ENCODE data around the gene PGR.

PGR gene

DNA sequence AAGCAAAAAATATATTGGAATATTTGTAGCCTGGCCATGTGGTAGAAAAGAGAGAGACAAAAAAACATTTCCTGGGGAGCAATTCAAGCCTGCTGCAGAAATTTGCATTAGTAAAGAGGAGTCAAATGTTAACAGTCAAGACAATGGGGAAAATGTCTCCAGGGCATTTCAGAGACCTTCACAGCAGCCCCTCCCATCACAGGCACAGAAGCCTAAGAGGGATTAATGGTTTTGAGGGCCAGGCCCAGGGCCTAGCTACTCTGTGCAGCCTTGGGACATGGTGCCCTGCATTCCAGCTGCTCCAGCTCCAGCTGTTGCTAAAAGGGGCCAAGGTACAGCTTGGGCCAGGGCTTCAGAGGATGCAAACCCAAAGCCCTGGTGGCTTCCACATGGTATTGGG, 46.8 kb downstream of the PGR start:
- no peak overlapping the region for H3K27ac ChIP-seq
- TF ChIP-seq ZFX (IDR thresholded peaks at IDR 0.05) (no peak), CTCF (conservative IDR thresholded peaks at IDR 0.05) (no peak)

DNA sequence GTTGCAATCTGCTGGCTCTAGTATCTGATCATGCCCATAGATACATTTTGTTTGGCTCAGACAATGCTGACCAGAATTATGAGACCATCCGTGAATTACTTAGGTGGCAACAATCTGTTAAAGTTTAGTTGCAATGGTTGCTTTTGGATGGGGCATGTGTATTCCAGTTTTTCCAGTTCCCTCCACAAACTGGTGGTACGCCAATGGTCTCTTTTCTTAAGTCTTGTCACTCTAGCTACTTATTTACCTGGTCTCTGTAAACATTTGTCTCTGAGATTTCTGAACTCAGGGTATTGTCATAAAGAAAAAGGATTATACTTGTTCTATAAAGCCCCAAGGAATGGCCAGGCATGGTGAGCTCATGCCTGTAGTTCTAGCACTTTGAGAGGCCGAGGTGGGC, 65.9 kb downstream of the PGR start:
- TF ChIP-seq ZFX (IDR thresholded peaks at IDR 0.05) (no peak), CTCF (conservative IDR thresholded peaks at IDR 0.05) (no peak)
- no peak overlapping the region for H3K27ac ChIP-seq

DNA sequence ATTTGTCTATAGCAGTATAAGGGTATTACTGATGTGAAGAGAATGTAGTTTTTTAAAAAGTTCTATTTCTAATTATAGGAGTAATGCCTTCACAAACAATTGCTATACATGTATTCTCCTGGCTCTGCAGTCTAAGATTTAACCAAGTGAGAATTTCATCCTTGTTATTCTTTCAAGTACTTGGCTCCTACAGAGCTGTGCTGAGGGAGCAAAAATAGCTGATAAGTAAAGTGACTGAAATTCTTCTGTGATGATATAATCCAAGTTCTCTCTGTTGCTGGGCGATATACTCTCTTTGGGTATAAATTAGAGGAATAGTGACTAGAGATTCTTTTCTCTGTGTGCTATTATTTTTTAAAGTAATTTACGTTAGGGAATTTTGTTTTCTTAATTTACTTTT, 68.0 kb downstream of the PGR start:
- TF ChIP-seq ZFX (IDR thresholded peaks at IDR 0.05), result no peak
- TF ChIP-seq CTCF (conservative IDR thresholded peaks at IDR 0.05), result no peak
- no peak overlapping the region for H3K27ac ChIP-seq

DNA sequence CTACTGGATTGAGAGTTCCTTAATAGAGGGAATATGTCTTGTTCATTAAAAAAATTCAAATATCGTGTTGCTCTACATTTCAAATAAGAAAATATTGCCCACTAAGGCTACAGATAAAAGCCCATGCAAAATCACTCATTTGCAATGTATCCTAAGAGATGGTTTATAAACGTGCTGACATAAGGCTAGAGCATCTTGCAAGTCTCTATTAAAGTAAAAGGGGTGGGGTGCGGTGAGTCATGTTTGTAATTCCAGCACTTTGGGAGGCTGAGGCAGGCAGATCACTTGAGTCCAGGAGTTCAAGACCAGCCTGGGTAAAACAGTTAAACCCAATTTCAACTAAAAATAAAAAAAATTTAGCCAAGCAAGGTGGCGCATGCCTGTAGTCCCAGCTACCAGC, 70.3 kb downstream of the PGR start:
- TF ChIP-seq CTCF (conservative IDR thresholded peaks at IDR 0.05) (no peak), ZFX (IDR thresholded peaks at IDR 0.05) (no peak)
- H3K27ac ChIP-seq, result no peak overlapping the region

DNA sequence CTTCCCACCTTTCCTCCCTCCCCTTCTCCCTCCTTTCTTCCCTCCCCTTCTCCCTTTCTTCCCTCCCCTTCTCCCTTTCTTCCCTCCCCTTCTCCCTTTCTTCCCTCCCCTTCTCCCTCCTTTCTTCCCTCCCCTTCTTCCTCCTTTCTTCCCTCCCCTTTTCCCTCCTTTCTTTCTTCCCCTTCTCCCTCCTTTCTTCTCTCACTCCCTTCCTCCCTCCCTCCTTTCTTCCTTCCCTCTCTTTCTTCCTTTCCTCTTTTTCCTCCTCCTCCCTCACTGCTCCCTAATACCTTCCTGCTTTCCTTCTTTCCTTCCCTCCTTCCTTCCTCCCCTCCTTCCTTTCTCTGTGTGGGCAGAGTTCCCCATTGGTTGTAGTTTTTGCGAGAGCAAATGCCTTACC, 76.1 kb downstream of the PGR start:
- no peak overlapping the region for H3K27ac ChIP-seq
- TF ChIP-seq CTCF (conservative IDR thresholded peaks at IDR 0.05), result no peak
- no peak for TF ChIP-seq ZFX (IDR thresholded peaks at IDR 0.05)

DNA sequence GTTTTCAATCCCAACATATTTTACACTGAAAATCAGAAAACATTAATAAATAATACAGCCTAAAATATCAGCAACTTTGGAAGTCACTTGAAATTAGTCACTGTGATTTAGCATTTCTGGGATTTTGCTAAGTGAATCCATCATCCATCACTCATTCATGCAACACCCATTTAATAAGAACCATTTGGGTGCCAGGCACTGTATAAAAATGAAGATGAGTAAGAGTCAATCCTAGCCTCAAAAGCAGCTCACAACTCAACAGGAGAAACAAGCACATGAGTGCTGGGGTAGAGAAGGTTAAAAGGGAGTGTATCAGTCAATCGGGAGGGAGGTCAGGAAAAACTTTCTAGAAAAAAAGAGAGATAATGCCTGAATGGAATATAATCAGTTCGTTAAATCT, 77.9 kb downstream of the PGR start:
- TF ChIP-seq CTCF (conservative IDR thresholded peaks at IDR 0.05), result no peak
- no peak for TF ChIP-seq ZFX (IDR thresholded peaks at IDR 0.05)
- no peak overlapping the region for H3K27ac ChIP-seq

GRCh38 chr11:101049813-101050212, 79.8 kb downstream of the PGR start:
- no peak overlapping the region for H3K27ac ChIP-seq
- TF ChIP-seq CTCF (conservative IDR thresholded peaks at IDR 0.05) (no peak), ZFX (IDR thresholded peaks at IDR 0.05) (no peak)

Measured in C4-2B (cell line).